CD4-positive, alpha-beta T cell treated with Interleukin-15 for 4 hours (primary cell): ENCODE results near the gene TMEM178A.
A peak's percentile ranks its signal among the peaks of the same experiment; 100 is the strongest.
"Not testable (repeated sequence)": the region's sequence is repeated elsewhere in the genome, so short reads cannot be mapped to it uniquely, and the experiment has no call there.

Experiments
- DNase-seq: peaks from one replicate; pipeline ENCODE4 v3.0.0-alpha.2; 2020; ENCODE audit warnings: low spot score

Gene TMEM178A

DNA sequence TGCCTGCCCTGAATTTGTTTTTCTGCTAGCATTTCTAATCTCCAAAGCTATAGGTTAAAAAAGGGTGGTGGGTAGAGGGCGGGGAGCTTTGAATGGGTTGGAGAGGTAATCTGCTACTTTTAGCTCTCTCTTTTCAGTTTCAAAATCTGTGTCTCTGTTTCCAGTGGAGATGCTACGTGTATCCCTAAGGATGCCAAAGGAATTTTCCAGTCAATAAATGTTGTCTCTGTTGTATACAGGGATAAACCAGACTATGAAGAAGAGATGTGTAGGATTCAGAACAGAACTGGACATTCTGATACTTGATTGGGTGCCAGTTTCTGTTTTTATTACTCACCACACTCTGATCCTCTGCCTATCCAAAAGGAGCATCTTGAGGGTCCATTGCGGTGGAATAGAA, 50.1 kb downstream of the TMEM178A start:
- DNase-seq: no peak

DNA sequence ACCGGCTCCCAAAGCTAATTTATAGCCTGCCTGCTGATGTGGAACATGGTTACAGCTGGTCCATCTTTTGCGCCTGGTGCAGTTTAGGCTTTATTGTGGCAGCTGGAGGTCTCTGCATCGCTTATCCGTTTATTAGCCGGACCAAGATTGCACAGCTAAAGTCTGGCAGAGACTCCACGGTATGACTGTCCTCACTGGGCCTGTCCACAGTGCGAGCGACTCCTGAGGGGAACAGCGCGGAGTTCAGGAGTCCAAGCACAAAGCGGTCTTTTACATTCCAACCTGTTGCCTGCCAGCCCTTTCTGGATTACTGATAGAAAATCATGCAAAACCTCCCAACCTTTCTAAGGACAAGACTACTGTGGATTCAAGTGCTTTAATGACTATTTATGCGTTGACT, 51.4 kb downstream of the TMEM178A start:
- no peak for DNase-seq

DNA sequence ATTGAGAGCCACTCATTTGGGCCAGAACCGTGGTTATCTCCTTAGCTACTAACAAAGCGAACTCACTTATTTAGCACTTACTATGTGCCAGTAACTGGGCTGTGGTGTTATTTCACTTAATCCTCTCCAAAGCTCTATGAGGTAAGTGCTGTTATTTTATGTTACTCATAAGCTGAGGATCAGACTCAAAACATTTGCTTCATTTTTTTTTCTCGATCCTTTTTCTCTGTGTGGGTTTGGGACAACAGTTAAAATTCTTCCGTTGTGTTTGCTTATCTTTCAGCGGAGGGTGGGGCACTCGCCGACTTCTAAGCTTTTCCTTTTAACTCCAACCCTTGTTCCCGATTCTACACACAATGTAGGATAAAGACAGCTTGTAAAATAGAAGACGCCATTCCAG, 52.8 kb downstream of the TMEM178A start:
- DNase-seq: no peak

DNA sequence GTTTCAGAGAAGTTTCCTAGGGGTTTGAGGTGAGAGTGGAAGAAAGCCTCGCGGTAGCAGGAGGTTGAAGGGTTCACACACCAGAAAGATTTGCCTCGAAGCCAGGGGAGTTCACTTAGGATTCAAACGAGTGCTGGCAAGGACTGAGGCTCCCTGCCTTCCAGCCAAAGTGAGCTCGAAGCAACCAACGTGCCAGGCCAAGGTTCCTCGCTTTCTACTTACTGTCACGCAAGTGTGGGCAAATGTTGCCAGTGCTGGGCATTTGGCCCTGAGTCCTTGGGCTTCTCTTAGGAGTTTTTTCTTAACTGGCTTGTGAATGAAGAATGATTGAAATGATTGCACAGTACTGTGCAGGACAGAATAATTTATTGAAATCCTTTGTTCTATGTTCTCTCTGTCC, 53.6 kb downstream of the TMEM178A start:
- no peak for DNase-seq

DNA sequence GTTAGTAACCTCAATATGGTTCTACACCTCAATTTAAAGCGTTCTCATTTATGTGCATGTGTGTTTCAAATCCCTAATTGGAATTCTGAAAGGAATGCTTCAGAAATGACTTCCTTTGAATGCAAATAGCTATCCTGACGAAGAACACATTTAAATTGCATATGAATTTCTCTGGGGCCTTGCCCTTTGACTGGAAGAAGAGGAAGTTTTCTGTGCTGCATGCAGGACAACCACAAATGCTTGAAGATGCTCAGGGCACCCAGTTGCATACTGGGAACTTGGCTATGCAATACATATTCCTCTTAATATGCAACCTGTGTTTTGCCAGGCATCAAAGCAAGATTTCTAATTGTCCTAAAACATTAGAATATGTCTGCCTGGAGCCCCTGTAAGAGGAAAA, 55.3 kb downstream of the TMEM178A start:
- no peak for DNase-seq

DNA sequence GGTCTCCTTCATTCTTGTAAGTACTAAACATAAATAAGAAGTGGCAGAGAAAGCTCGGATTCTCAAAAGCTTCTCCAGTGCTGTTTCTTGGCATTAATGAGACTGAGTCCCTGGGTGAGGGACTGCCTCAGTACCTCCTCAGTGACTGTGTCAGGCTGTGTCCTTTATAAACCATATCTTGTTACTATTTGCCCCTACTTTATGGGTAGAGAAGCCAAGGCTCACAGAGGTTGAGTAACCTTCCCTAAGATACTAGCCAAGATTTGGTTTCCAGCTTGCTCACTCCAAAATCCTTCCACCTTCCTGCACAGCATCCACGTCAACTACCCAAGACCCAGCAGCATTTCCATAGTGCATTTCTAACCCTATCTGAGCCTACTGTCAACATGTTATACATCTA, 57.8 kb downstream of the TMEM178A start:
- DNase-seq: no peak

DNA sequence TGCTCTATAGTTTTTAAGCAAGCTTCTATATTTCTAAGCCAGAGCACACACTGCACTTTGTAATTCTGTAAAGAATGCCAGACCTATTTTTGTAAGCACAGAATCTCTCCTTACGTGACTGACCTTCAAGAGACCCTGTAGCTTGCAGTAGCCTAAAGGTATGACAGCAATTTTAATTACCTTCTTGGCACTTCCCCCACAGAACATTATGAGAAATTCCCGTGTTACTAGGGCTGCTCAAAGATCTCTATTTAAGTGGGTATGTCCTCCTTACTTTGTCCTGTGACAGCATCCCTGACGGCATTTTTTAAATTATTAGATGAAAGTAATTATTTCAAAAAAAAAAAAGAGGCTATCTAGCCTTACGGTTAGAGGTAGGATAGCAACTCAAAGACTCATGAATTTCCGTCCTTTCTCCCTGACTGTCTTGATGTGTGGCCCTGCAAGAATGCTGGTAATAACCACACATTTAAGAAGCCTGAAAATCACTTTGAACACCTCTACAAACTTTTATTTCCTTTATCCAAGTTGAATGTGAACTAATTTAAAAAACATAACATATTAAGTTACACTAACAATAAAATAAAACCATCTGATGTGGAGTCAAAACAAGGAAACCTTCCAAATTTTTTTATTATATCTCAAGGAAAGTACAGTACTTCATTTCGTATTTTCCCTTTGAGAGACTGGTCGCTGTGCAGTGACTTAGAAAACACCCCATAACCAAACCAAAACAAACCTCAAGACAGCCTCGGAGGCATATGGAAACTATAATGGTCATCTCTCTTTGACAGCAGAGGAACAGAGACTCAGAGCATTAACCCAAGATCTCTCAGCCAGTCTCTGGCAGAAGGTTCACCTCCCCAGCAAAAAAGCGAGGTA, 58.5 kb downstream of the TMEM178A start:
- no peak for DNase-seq

DNA sequence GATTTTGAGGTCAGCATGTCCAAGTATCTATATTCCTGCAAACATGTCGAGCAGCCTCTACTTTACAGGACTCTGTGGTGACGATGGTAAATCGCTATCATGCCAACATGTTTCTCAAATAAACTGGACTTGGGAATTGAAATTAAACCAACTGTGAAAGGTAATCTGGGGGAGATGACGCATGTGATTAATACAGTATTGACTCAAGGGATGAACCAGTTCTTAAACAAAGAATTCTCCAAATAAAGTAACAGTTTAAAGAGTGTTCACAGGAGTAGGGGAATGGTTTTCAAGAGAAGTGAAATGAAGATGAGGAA, 59.1 kb downstream of the TMEM178A start:
- no peak for DNase-seq

DNA sequence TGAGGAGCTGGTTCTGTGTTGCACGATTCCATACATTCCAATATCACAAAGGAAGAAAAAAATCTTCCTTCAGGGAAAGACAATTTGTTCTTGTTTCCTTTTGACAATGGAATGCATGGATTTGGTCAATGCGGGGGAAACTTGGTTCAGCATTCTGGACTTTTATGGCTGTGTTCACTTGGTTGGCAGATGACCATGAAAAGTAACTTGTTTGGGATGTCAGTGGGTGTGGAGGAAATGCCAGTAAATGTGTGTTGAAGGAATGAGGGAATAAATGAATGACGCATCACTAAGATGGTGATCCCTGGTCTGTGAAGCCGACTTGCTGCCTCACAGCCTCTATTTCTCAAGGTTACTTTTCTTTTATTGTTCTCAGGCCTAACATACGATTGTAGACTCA, 59.7 kb downstream of the TMEM178A start:
- DNase-seq: no peak

DNA sequence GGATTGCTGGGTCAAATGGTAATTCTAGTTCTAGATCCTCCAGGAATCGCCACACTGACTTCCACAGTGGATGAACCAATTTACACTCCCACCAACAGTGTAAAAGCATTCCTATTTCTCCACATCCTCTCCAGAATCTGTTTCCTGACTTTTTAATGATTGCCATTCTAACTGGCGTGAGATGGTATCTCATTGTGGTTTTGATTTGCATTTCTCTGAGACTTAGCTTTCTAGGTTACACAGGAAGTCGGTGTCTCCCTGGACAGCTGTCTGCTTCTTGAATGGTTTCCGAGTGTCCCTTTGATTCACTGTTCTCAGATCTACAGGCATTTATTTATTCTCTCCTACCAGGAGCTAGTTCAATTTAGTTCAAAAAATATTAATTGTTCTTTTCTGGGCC, 62.4 kb downstream of the TMEM178A start:
- DNase-seq: not testable (repeated sequence)

DNA sequence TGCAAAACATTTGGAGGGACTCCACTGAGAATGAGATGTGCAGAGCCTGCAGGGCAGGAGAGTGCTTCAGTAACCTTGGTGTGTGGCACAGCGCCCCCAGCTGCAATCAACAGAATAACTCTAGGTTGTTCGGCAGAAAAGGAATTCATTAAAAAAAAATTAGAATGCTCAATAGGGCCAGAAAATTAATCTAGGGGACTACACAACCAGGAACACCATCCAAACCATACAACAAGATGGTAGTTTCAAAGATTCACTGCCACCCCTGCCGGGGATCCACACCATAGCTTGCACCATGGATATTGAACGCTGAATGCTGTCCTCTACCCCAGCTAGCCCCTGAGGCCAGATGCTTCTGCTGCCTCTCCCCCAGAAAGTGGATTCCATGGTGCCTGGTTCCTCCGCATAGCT, 63.2 kb downstream of the TMEM178A start:
- peak; percentile 3 for DNase-seq

DNA sequence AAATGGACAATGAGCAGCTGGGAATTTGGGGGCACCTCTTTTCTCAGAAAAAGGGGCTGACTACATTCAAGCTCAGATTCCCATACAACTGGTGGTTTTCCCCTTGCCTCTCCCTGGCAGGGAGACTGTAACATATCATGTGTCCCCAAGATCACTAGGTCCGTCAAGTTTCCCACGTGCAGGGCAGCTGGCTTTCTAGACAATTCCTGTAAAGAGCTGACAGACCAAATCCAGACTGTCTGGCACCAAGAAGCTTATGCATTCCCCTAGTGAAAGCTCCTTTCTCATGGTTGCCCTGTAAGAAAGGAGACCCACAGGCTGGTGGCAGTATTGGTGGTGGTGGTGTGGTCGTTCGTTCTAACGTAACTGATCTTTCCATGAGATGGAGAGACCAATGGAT, 64.6 kb downstream of the TMEM178A start:
- DNase-seq: no peak

DNA sequence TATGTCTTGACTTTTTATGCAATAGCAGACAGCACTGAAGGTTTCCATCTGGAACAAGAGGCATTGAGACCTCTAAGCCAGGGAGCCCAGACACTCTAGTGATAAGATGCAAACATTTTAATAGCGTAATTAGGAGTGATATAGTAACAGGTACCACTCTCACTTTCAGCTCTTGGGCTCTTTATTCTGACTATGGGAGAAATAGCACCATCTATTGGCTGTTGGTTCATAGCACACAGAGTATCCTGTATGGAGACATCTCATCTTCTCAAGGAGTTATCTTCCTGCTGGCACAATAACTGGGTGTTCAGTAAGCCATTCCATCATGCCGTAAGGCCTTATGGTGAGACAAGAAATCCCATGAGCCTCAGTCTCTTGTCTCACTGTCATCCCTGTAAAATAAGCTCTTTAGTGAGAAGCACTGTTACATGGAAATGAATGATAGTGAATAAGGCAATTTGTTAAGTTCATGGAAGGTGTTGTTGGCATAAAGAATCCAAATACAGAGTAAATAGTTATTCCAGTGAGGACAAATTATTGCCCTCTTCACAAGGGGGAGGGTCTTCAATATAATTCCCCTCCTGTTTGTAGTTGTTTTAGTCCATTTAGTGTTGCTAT, 65.1 kb downstream of the TMEM178A start:
- no peak for DNase-seq

DNA sequence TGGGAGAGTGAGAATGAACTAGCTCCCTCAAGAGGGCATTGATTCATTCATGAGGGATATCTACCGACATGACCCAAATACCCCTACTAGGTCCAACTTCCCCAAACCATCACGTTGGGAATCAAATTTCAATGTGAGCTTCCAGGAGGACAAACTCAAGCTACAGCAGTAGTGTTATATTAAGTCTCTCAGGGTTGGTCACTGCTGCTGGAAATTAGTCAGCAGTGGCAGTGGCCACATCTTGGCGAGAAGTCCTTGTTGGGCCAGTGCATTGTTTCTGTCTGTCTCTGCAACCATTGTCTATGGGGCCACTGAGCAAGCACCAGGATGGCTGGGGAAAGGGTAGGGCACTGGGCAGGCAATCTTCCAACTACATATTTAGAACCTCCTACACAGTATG, 65.8 kb downstream of the TMEM178A start:
- DNase-seq: no peak

DNA sequence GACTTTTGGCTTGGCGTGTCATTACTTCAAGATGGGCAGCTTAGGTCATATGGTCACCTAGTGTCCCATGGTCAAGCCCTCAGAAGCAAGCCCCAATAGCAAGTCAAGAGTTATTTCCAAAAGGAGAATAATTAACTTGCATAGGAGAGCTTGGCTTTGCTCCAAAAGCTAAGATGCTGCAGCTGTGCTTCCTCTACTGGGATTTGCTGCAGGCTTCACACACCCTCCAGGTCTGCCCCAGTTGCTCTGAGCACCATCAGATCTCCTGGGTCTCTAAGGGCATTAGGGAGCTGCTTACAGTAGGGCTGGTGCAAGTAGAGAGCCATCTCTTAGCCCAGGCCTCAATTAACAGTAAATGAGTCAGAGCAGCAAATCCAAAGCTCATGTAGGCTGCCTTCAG, 66.8 kb downstream of the TMEM178A start:
- DNase-seq: no peak

DNA sequence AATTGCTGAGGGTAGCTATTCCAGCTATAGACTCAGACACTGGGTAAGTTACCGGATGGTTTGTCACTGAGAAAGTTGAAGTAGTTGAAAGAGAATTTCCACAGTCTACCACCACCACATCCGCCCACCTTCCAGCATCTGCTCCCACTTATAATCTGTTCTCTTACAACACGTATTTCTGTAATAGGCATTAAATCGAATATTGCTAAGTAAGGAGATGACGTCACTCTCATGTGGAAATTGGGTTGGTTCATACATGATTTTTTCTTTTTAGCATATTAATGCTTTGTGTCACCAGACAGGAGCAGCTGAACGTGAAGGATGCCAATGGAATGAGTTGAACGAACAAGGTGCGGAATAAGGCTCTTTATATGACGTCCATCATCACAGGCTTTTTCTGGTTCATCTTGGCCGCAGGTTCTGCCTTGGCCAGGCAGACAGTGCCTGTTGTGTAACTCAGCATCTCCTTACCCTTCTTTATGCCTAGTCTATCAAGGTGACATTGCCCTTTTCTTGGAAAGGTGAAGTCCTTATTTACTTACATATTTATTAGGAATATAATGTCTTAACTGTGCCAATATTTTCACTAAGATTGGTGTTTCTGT, 67.5 kb downstream of the TMEM178A start:
- no peak for DNase-seq

DNA sequence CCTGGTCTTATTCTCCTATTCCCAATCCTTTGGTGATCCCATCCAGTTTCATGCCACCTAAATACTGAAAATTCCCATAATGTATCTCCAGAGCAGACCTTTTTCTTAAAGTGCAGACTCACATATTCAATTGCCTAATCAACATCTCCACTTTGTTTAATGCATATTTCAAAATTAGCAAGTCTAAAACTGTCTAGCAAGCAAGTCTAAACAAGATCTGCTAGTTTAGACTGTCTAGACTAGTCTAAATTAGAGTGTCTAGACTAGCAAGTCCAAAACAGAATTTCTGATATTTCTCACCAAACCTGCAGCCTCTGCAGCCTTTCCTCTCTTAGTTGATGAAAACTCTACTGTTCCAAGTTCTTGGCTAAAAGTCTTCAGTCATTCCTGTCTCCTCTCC, 68.7 kb downstream of the TMEM178A start:
- no peak for DNase-seq

DNA sequence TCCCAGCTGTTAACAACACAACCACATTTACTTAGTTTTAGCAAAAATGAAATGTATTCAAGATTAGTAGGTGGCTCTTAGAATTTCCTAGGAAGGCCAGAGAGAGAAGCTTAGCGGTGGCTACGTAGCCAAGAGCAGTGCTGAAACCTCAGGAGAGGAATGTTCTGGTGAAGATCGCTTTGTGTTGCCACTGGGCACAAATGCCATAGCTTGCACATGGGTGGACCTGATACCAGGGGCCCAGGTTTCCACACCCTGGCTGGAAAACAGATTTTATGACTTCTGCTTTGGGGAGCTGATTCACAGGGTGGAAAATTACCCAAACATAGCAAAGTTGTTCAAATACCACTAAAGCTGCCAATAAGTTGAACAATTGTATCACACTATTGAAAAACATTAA, 69.9 kb downstream of the TMEM178A start:
- DNase-seq: no peak

DNA sequence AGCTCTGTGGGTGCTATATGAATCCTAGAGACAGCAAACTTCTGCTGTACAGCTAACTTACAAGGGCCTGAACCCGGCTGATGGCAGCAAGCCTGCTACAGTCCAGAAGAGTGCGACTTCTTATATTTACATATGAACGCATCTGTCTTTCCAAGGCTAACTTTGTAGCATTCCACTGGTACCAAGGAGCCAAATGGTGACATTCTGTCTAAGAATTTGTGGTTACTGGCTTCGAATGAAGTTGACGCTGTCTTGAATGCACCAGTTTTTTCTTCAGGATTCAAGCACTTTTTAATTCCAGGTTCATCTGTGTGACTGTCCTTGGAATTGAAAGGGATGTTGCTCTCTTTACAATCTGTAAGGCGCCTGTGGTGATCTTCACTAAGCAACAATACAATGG, 70.9 kb downstream of the TMEM178A start:
- DNase-seq: no peak

DNA sequence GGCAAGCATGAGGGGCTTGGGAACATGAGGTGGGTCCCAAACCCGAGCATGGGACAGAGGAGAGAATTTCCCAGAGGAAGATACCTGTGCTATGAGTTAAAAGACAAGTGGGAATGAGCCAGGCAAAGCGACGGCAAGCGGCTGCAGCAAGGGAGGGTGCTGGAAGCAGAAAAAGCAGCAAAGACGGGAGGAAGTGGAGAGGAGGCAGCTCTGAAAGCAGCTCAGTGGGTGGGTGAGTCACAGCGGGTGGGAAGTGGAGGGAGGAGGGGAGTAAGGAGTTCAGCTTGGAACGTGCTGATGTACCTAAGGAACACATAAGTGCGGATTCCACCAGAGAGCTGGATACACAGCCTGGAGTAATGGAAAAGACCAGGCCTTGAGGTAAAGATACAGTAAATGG, 71.9 kb downstream of the TMEM178A start:
- no peak for DNase-seq

DNA sequence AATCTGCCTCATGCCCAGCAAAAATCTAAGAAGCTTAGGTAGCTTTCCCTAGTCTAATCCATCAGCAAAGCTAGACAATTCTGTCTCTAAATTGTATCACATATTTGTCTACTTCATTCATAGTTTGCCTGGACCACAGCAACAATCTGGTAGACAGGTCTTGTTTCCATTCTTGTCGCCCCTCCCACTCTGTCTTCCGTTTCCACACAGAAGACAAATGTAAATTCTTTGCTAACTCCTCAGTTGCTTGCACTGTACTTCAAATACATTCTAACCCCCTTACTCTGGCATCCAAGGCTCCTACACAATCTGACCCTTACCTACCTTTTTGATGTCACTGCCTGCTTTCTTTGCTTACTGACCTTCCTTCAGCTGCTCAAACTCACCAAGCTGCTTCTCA, 73.2 kb downstream of the TMEM178A start:
- DNase-seq: no peak

DNA sequence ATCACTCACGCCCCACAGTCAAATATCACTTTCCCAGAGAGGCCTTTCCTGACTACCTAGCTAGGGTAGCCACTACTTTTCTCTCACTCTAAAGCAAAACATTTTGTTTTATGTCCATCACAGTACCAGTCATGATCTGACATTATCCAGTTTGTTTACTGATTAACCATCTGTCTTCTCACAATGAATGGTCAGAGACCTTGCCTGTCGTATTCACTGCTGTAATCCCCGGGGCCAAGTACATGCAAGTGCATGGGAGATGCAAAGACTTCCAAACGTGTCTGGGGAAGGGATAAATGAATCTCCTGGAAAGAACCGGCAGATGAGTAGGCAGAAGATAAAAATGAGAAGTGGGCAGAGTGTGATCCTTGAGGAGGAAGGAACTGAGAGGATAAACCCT, 73.7 kb downstream of the TMEM178A start:
- no peak for DNase-seq

DNA sequence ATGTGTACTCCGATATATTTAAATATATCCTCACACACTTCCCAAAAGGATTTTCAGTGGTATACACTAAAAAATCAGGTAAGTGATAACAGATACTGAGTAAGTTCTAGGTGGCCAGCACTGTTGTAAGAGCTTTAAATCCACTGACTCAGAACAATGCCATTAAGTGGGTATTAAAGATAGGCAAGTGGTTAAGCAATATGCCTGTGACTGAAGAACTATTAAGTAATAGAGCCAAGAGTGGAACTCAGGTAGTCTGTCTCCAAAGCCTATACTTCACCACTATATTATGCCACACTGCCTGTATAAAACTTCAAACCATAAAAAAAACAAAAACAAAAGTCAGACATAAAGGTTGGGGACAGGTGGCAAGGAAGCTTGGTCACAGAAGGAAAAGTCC, 76.2 kb downstream of the TMEM178A start:
- no peak for DNase-seq
